Measurements from ENCODE around the gene STXBP3. TPM values are rescaled to one million over a fixed set of nuclear protein-coding genes. Genes with fewer than 3 reads are reported as not detected.

The STXBP3 gene
- total RNA-seq, 1 donor, result 68.4 TPM

DNA sequence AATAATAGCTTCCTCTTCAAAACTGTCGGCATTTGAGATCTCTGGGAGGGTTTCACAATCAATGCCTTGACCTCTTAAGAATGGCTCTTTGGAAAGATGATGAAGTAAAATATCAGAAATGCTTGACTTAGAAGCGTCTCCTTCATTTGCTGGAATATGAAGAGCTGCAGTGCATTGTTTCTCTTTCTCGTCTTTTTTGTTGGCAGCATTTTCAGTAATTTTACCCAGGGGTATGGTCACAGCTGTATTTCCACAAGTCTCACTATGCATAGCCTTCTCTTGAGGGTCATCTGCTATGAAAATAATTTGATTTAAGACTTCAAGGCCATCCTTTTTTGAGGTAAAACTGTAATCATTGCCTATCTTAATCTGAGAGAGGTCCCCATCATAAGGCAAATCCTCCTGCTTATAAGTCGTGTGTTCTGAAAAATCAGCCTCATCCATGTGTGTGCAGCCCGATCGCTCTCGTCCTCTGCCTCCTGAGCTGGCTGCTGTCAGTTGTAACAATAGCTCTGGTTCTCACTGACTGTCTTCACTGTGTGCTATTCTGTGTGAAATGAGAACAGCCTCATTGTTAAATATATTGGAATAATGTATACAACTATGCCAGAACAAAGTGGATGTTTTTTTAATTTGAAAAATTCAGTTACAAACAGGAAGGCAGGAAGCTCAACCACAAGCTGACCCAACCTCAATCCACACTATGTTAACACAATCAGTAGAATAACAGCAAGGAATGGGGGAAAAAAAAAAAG is 105.9 kb downstream of the STXBP3 start:
- peak overlapping the region; percentile 38 for H3K4me3 ChIP-seq (ENCODE audit: insufficient read depth, low read length)
- no peaks in the 10 kb centered on the region for H3K27me3 ChIP-seq (ENCODE audit: insufficient read depth, low read length)
- TF ChIP-seq, protein P1, sequence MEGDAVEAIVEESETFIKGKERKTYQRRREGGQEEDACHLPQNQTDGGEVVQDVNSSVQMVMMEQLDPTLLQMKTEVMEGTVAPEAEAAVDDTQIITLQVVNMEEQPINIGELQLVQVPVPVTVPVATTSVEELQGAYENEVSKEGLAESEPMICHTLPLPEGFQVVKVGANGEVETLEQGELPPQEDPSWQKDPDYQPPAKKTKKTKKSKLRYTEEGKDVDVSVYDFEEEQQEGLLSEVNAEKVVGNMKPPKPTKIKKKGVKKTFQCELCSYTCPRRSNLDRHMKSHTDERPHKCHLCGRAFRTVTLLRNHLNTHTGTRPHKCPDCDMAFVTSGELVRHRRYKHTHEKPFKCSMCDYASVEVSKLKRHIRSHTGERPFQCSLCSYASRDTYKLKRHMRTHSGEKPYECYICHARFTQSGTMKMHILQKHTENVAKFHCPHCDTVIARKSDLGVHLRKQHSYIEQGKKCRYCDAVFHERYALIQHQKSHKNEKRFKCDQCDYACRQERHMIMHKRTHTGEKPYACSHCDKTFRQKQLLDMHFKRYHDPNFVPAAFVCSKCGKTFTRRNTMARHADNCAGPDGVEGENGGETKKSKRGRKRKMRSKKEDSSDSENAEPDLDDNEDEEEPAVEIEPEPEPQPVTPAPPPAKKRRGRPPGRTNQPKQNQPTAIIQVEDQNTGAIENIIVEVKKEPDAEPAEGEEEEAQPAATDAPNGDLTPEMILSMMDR (IDR thresholded peaks at IDR 0.05; ENCODE audit: extremely low read depth, low read depth, low read length), result no peak
- peak overlapping the region; percentile 52 for H2AFZ ChIP-seq (ENCODE audit: low read length)
- H3K79me2 ChIP-seq (ENCODE audit: insufficient read depth, low read length), result no peaks in the 10 kb centered on the region
- no peaks in the 10 kb centered on the region for H3K9me3 ChIP-seq (ENCODE audit: low read depth, low read length)
- H3K27ac ChIP-seq (ENCODE audit: low read depth, low read length), result peak overlapping the region; percentile 6
- DNase-seq (ENCODE audit: insufficient read length, low spot score, missing footprints), result peak; percentile 42
- H3K4me2 ChIP-seq (ENCODE audit: insufficient read depth, low read length), result peak overlapping the region; percentile 62
- H3K4me1 ChIP-seq (ENCODE audit: insufficient read depth, low read length), result peaks cover 18% of the 10 kb centered on the region
- H3K36me3 ChIP-seq (ENCODE audit: insufficient read depth, low read length), result no peaks in the 10 kb centered on the region
- H4K20me1 ChIP-seq (ENCODE audit: insufficient read depth, low read length), result no peaks in the 10 kb centered on the region

DNA sequence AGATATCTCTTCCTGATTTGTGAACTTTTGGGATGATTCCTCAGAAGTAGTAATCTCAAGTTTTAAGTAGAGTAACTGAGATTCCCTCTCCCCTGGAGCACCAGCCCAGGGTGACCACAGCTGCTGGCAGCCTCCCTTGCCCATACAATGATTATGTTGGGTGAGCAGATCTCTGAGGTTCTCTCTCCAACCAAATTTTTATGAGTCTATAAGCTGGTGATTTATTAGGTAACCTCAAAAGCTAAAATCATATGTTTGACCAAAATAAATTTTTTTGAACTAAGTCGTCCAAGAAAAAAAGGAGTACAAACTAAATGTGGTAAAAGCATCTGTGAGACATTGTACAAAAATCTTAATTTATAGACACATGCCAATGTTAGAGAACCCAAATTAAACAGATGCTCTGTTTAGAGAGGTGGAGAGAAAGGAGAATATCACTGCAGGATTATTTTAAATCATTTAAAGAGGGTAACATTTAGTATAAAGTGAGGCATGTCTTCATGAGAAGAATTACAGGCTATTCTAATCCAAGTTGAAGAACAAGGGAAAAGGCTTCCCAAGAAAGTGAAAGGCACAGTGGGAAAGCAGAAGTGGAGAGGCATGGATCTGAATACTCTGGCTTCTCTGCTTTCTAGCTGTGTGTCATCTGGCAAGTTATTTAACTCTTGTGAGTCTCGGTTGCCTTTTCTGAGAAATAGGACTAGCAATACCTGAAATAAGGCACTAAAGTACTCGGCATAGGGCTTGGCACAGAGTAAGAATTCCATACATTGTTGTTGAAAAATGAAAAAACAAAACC is 107.9 kb downstream of the STXBP3 start:
- TF ChIP-seq, protein P1 (IDR thresholded peaks at IDR 0.05; ENCODE audit: extremely low read depth, low read depth, low read length), result no peak
- Histone ChIP-seq H3K4me1 (ENCODE audit: insufficient read depth, low read length) (peaks cover 18% of the 10 kb centered on the region), H3K4me2 (ENCODE audit: insufficient read depth, low read length) (peak overlapping the region; percentile 54), H3K79me2 (ENCODE audit: insufficient read depth, low read length) (no peaks in the 10 kb centered on the region), H3K36me3 (ENCODE audit: insufficient read depth, low read length) (no peaks in the 10 kb centered on the region), H3K9me3 (ENCODE audit: low read depth, low read length) (no peaks in the 10 kb centered on the region), H4K20me1 (ENCODE audit: insufficient read depth, low read length) (no peaks in the 10 kb centered on the region), H3K4me3 (ENCODE audit: insufficient read depth, low read length) (peak overlapping the region; percentile 5), H2AFZ (ENCODE audit: low read length) (peak overlapping the region; percentile 4), H3K27ac (ENCODE audit: low read depth, low read length) (no peak overlapping the region), H3K27me3 (ENCODE audit: insufficient read depth, low read length) (no peaks in the 10 kb centered on the region)
- no peak for DNase-seq (ENCODE audit: insufficient read length, low spot score, missing footprints)

DNA sequence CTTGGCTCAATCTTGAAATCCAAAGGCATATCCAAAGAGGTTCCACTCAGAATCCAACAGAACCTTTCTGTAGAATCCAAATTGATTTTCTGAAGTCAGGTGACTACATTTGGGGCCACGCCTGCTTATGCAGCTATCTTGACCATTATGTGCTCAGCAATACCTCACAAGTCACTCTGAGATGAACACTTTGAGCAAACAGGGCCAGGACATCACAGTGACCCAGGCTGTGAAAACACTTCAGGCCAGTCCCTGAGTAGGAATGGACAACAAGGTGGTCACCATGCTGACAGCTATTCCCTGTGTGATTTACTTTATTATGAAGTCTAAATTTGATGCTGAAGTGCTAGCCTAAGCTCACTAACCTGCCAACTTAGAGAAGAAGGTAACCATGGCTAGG is 110.5 kb downstream of the STXBP3 start, which contains the start of gene AKNAD1:
TSS of gene AKNAD1 (minus strand) at position 101 of the 400 bp plus-strand sequence. CDS start 4,430 bp downstream, outside the sequence.
- Histone ChIP-seq H3K79me2 (ENCODE audit: insufficient read depth, low read length) (no peaks in the 10 kb centered on the region), H4K20me1 (ENCODE audit: insufficient read depth, low read length) (no peaks in the 10 kb centered on the region), H2AFZ (ENCODE audit: low read length) (no peak within 1 kb of the TSS), H3K4me1 (ENCODE audit: insufficient read depth, low read length) (peaks cover 18% of the 10 kb centered on the region), H3K36me3 (ENCODE audit: insufficient read depth, low read length) (no peaks in the 10 kb centered on the region), H3K4me3 (ENCODE audit: insufficient read depth, low read length) (no peak within 1 kb of the TSS), H3K27me3 (ENCODE audit: insufficient read depth, low read length) (no peaks in the 10 kb centered on the region), H3K4me2 (ENCODE audit: insufficient read depth, low read length) (no peak within 1 kb of the TSS), H3K27ac (ENCODE audit: low read depth, low read length) (no peak within 1 kb of the TSS), H3K9me3 (ENCODE audit: low read depth, low read length) (no peaks in the 10 kb centered on the region)
- DNase-seq (ENCODE audit: insufficient read length, low spot score, missing footprints), result no peak
- TF ChIP-seq, protein P1 (IDR thresholded peaks at IDR 0.05; ENCODE audit: extremely low read depth, low read depth, low read length), result no peak
